Gastroesophageal sphincter (tissue), 4 donors: ENCODE measurements around the gene TOLLIP. TPM values are rescaled to one million over a fixed set of nuclear protein-coding genes. Genes with fewer than 3 reads are reported as not detected.

Experiments
- ATAC-seq: fragments of 150-250 bp; one replicate; pipeline ENCODE4 v1.9.1; 2016; ENCODE audit warnings: mild to moderate bottlenecking, moderate library complexity
- H3K27ac ChIP-seq, 4 donors: fragments of 200-600 bp; sonication (generic) in 3 of 4; 1 replicate in 3 of 4; 2 replicates in 1 of 4; pipeline ENCODE4 v1.5.1; 2016 to 2019
- H3K27me3 ChIP-seq: fragments of 200-600 bp; sonication (generic); one replicate; pipeline ENCODE4 v1.5.1; 2019
- H3K36me3 ChIP-seq, 2 donors: fragments of 200-600 bp; sonication (generic); one replicate each; pipeline ENCODE4 v1.5.1; 2019; ENCODE audit warnings: control low read depth in 1 of 2
- H3K4me1 ChIP-seq, 3 donors: fragments of 200-600 bp; sonication (generic); 1 replicate in 2 of 3; 2 replicates in 1 of 3; pipeline ENCODE4 v1.5.1; 2016 to 2019; ENCODE audit warnings: control low read depth in 2 of 3
- H3K4me3 ChIP-seq, 2 donors: fragments of 200-600 bp; sonication (generic); one replicate each; pipeline ENCODE4 v1.5.1; 2019; ENCODE audit warnings: mild to moderate bottlenecking in 1 of 2, moderate library complexity in 1 of 2
- H3K9me3 ChIP-seq, 3 donors: fragments of 200-600 bp; sonication (generic); one replicate each; pipeline ENCODE4 v1.5.1; 2017 to 2019; ENCODE audit warnings: control low read depth in 2 of 3
- EP300 ChIP-seq: sonication (generic); formaldehyde crosslinking; IDR thresholded peaks from one replicate; pipeline ENCODE4 v1.6.1; 2017; ENCODE audit warnings: antibody characterized with exemption, mild to moderate bottlenecking
- POLR2A ChIP-seq, 2 donors: fragments of 450-650 bp; IDR thresholded peaks; one replicate each; pipeline ENCODE4 v1.6.1; 2017; ENCODE audit warnings: antibody characterized with exemption in 2 of 2, mild to moderate bottlenecking in 2 of 2, moderate library complexity in 1 of 2
- POLR2AphosphoS5 ChIP-seq: sonication (generic); formaldehyde crosslinking; IDR thresholded peaks from one replicate; pipeline ENCODE4 v1.6.1; 2017; ENCODE audit warnings: antibody characterized with exemption
- WGBS, 2 donors: methylation state at CpG; one replicate each; pipeline ENCODE4 v1.1.5; 2018; ENCODE audit warnings: low coverage in 1 of 2; 5-methylcytosine and 5-hydroxymethylcytosine counted together
- total RNA-seq, 4 donors: library from RNA; depleted of rRNA; stranded (reverse); fragments of >200 nt; gene quantifications; one replicate each; pipeline ENCODE4 v1.1.0, GENCODE V29; 2016
- TF ChIP-seq, protein P1 (sequence below), 4 experiments: fragments of 200-600 bp in 2 of 4; fragments of 450-650 bp in 2 of 4; sonication (generic) in 1 of 4; IDR thresholded peaks; one replicate each; pipeline ENCODE4 v1.5.1; 2017 to 2019; ENCODE audit warnings: antibody characterized with exemption in 4 of 4, mild to moderate bottlenecking in 2 of 4, moderate library complexity in 2 of 4

TOLLIP gene
- total RNA-seq, 4 donors from 2014 or later = 42.3 to 70.6 (median 49.1) TPM

DNA sequence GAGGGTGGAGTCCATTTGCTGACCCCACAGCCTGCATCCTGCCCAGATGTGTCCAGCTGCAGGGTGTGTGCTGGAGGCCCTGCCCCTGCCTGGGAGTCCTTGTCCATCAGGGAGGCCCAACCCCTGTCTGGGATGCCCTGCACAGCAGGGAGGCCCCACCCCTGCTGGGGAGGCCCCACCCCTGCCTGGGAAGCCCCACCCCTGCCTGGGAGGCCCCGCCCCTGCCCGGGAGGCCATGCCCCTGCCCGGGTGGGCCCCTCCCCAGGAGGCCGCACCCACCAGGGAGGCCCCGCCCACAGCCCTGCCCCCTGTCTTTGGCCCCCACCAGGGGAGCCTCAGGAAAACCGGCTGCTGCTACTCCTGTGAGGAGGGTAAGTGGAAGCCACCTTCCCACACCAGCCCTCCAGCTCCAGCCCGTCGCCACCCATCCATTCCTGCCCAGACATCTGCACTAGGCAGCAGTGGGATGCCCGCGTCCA lies 49.4 kb downstream of the TOLLIP start:
- no peaks in the 10 kb centered on the region for H3K9me3 ChIP-seq
- no peak overlapping the region for H3K4me3 ChIP-seq
- TF ChIP-seq POLR2A (IDR thresholded peaks at IDR 0.05) (no peak), EP300 (no peak), POLR2AphosphoS5 (no peak)
- TF ChIP-seq, protein P1, sequence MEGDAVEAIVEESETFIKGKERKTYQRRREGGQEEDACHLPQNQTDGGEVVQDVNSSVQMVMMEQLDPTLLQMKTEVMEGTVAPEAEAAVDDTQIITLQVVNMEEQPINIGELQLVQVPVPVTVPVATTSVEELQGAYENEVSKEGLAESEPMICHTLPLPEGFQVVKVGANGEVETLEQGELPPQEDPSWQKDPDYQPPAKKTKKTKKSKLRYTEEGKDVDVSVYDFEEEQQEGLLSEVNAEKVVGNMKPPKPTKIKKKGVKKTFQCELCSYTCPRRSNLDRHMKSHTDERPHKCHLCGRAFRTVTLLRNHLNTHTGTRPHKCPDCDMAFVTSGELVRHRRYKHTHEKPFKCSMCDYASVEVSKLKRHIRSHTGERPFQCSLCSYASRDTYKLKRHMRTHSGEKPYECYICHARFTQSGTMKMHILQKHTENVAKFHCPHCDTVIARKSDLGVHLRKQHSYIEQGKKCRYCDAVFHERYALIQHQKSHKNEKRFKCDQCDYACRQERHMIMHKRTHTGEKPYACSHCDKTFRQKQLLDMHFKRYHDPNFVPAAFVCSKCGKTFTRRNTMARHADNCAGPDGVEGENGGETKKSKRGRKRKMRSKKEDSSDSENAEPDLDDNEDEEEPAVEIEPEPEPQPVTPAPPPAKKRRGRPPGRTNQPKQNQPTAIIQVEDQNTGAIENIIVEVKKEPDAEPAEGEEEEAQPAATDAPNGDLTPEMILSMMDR (IDR thresholded peaks at IDR 0.05) = no peak
- peaks cover 0 to 19% (median 14%) of the 10 kb centered on the region in 3 donors for H3K4me1 ChIP-seq
- no peaks in the 10 kb centered on the region for H3K27me3 ChIP-seq
- peak; percentile 10 for ATAC-seq
- H3K27ac ChIP-seq = no peak overlapping the region
- 80% methylated on average over 1 of the region's 10 CpGs; no CpG with 5 or more reads in 1 of the 2 donors for WGBS, 2 donors
- no peaks in the 10 kb centered on the region for H3K36me3 ChIP-seq

DNA sequence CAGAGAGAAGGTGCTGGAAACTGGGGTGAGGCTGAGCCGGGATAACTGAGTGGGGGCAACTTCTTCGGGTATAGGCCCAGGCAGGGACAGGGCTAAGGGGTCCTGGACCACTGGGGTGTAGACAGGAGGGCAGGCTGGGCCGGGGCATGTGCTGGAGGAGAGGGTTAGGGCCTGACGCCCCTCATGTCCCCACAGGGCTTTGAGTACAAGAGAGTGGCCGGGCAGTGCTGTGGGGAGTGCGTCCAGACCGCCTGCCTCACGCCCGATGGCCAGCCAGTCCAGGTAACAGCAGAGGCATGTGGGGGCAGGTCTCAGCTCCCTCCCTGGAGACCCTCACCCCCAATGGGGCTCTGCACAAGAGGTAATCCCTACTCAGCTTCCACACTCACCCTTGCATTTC lies 49.9 kb downstream of the TOLLIP start:
- WGBS, 2 donors = 60% methylated on average over 1 of the region's 9 CpGs; no CpG with 5 or more reads in 1 of the 2 donors

DNA sequence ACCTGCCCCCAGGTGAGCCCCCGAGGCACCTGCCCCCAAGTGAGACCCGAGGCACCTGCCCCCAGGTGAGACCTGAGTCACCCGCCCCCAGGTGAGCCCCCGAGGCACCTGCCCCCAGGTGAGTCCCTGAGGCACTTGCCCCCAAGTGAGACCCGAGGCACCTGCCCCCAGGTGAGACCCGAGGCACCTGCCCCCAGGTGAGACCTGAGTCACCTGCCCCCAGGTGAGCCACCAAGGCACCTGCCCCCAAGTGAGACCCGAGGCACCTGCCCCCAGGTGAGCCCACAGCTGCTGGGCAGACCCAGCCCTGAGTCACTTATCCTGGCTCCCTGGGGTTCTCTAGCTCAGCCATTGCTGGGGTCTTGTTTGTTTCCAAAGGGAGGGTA lies 50.4 kb downstream of the TOLLIP start:
- ATAC-seq = no peak
- Histone ChIP-seq H3K9me3 (no peaks in the 10 kb centered on the region), H3K36me3 (no peaks in the 10 kb centered on the region), H3K4me1 (peaks cover 0 to 19% (median 14%) of the 10 kb centered on the region in 3 donors), H3K27me3 (no peaks in the 10 kb centered on the region), H3K4me3 (no peak overlapping the region), H3K27ac (no peak overlapping the region)
- no peak for TF ChIP-seq POLR2A (IDR thresholded peaks at IDR 0.05)
- TF ChIP-seq POLR2AphosphoS5 = no peak
- no peak for TF ChIP-seq EP300
- TF ChIP-seq, protein P1 (IDR thresholded peaks at IDR 0.05) = no peak
- no CpG with 5 or more reads among the region's 7 CpGs for WGBS, 2 donors

More for the DNA sequence above, 49.9 kb downstream of the TOLLIP start:
- H3K4me3 ChIP-seq = no peak overlapping the region
- no peaks in the 10 kb centered on the region for H3K27me3 ChIP-seq
- no peak for ATAC-seq
- peaks cover 0 to 19% (median 14%) of the 10 kb centered on the region in 3 donors for H3K4me1 ChIP-seq
- no peaks in the 10 kb centered on the region for H3K9me3 ChIP-seq
- TF ChIP-seq EP300 (no peak), POLR2A (IDR thresholded peaks at IDR 0.05) (no peak), POLR2AphosphoS5 (no peak)
- TF ChIP-seq, protein P1 (IDR thresholded peaks at IDR 0.05) = no peak
- H3K36me3 ChIP-seq = no peaks in the 10 kb centered on the region
- H3K27ac ChIP-seq = no peak overlapping the region

DNA sequence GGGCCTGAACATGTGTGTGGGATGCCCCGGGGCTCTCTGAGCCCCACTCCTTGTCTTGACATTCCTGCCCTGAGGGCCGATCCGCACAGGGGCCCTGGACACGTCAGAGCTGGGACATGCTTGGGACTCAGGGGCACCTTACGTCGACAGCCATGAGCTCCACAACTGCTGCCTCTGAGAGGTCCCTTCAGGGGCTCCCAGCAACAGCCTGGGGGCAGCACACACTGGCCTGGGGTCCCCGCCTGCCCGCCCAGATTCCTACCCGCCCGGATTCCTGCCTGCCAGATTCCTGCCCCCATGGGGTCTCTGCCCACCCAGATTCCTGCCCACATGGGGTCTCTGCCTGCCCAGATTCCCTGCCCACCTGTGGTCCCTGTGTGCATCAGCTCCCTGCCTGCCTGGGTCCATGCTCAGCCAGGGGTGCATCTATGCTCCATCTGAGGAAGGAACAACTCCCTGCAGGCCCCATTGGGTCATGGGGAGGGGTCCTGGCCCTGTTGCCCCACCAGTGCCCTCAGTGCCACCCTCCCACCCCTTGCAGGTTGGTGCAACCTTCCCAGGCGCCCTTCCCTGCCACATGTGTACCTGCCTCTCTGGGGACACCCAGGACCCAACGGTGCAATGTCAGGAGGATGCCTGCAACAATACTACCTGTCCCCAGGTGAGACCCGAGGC lies 50.9 kb downstream of the TOLLIP start:
- H3K4me3 ChIP-seq = no peak overlapping the region
- H3K27ac ChIP-seq = no peak overlapping the region
- H3K27me3 ChIP-seq = no peaks in the 10 kb centered on the region
- no peak for ATAC-seq
- H3K9me3 ChIP-seq = no peaks in the 10 kb centered on the region
- no peak for TF ChIP-seq POLR2AphosphoS5
- no peak for TF ChIP-seq EP300
- TF ChIP-seq, protein P1 (IDR thresholded peaks at IDR 0.05) = no peak
- no peak for TF ChIP-seq POLR2A (IDR thresholded peaks at IDR 0.05)
- peaks cover 0 to 19% (median 14%) of the 10 kb centered on the region in 3 donors for H3K4me1 ChIP-seq
- 0 to 74% methylated on average over 1 to 6 of the region's 13 CpGs for WGBS, 2 donors
- H3K36me3 ChIP-seq = no peaks in the 10 kb centered on the region

DNA sequence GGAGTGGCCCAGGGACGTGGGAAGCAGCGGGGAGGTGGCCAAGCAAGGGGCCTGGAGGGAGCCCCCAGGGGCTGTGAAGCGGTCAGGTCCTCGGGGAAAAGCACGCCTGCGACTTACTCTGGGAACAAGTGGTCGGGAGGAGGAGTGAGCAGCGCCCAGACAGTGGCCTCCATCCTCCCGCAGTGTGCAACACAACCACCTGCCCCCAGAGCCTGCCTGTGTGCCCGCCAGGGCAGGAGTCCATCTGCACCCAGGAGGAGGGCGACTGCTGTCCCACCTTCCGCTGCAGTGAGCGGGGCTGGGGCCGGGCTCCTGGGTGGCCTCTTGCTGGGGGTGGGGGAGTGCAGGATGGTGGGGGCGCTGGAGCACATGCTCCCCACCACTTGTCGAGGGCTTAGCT lies 51.5 kb downstream of the TOLLIP start:
- Histone ChIP-seq H3K9me3 (no peaks in the 10 kb centered on the region), H3K27ac (no peak overlapping the region), H3K27me3 (no peaks in the 10 kb centered on the region), H3K36me3 (no peaks in the 10 kb centered on the region), H3K4me1 (peaks cover 0 to 14% (median 10%) of the 10 kb centered on the region in 3 donors), H3K4me3 (no peak overlapping the region)
- 67% methylated on average over 5 of the region's 16 CpGs; no CpG with 5 or more reads in 1 of the 2 donors for WGBS, 2 donors
- TF ChIP-seq, protein P1 (IDR thresholded peaks at IDR 0.05) = no peak
- no peak for TF ChIP-seq POLR2A (IDR thresholded peaks at IDR 0.05)
- no peak for TF ChIP-seq POLR2AphosphoS5
- TF ChIP-seq EP300 = no peak
- no peak for ATAC-seq
